Ramos (cell line): ENCODE measurements around the gene CHL1.

ENCODE experiments used
- in situ Hi-C: fragments of 300-500 bp; cut with MboI; formaldehyde crosslinking; loops from one replicate; pipeline ENCODE4 v1.14.3; 2022; ENCODE audit warnings: low sequenced_read_pairs; ENCODE audit not compliant: unreplicated experiment

The CHL1 gene

DNA sequence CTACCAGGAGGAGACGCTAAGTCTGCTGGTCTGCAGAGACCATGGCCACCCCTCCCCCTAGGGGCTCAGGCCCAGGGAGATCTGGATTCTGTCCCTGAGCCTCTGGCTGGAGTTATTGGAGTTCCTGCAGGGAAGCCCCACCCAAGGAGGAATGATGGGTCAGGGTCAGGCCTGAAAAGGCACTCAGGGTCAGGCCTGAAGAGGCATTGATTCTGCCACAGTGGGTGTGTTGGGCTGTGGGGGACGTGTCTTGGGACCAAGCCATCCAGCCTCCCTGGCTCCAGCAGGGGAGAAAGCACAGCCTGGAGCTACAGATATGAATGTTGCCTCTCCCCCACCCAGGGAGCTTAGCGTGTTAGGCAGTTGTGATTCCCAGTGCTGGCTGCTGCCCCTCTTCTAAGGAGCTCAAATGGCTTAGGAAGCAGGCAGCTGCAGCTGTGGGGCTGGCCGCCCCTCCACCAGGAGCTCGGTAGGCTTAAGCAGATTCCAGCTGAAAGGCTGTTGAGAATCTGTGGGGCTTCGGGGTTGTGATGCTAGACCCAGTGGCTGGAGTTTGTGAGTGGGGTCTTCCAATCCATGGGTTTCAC is 176.7 kb downstream of the CHL1 start:
- in situ Hi-C loops = no loop called here

DNA sequence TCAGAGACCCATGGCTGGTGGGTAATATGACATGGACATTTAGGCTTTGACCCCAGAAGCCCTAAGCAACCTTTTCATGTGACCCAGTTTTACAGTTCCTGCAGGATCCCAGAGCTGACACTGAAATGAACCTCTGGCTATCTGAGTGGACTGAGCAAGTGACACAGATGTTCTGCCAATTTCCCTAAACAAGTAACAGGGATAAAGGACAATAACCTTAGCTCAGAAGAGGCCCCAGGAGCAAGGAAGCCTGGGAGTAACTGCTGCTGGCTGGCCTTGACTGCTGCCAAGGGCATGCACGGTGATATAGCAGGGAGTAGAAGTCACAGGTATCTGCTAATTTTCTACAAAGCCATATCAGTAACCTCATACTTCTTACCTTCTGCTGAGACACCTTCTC is 177.9 kb downstream of the CHL1 start:
- in situ Hi-C loops = no loop called here

DNA sequence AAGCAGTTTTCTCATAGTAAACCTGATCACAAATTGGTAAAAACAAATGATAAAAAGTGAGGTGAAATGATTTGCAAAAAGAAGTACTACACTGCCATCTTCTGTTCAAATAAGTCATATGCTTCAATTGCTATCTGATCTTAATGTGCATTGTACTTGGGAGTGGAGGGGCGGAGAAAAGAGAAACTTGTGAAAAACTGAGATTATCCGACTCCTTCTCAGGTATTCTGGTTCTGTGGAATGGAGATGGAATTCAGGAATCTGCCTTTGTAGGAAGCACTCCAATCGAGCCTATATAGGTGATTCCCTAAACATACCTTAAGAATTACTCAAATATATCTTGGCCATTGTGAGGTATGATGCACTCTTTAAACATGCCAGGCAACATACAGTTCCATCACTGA is 180.6 kb downstream of the CHL1 start:
- in situ Hi-C loops = no loop called here

DNA sequence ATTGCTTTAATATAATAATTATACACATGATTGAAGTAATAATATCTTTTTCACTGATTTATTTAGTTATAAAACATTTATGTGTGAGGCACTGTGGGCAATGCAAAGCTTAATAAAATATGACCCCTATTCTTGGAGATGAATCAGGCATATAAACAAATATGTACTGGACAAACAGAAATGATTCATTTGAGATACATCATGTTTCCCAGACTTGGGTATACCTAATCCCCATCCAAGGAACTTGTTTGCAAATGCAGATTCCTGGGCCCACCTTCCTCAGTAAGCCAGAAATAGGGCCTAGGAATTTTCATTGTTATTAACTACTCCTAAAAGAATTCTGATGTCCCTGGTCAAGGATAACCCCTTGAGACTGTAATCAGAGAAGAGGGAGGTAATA is 184.2 kb downstream of the CHL1 start:
- in situ Hi-C loops = no loop called here

DNA sequence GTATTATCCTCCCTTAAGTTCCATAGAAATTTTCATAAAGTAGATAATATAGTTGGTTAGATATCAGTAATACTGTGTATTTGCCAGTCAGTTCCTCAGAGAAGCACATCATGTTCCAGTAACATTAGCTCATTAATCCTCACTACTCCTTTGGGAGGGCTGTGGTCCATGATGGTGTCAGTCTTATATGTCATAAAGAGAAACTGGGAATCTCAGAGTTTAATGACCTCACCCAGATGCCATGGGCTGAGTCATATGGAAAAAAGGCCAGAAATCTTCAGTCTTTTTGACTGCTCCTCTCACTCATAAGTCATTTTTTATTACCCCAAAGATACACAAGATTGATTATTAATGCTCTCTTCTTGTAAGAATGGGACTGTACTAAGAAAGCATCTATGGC is 188.6 kb downstream of the CHL1 start:
- in situ Hi-C loops = no loop called here

DNA sequence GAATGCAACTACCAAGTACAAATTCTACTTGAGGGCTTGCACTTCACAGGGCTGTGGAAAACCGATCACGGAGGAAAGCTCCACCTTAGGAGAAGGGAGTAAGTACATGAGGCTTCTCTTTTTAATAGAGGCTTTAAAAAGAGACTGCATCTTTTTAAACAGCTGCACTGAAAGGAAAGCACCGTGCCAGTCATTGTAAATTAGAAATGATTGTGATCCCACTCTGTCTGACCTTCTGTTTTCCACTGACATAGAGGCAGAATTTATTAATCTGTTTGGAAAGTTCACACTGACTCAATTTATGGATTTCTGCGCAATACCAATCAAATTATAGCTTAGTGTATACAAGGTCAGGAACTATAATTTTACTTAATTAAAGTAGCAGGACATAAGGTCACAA is 198.2 kb downstream of the CHL1 start:
- in situ Hi-C loops = no loop called here

DNA sequence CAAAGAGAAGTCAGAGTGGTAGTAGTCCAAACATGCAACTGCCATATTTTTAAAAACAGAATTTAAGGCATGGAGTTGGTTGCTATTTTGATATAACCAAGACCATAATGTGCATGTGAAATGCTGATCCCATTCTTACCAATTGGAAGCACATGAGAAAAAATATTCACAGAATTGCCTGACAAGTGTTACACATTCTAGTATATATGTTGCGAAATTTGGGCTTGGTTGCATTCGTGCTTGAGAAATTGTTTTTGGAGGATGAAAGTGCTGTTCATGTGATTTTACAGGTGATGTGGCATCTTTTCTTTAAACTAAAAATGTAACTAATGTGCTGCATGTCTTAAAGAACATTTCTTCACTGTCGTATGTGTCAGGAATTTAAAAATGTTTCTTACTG is 199.7 kb downstream of the CHL1 start:
- in situ Hi-C loops = no loop called here

DNA sequence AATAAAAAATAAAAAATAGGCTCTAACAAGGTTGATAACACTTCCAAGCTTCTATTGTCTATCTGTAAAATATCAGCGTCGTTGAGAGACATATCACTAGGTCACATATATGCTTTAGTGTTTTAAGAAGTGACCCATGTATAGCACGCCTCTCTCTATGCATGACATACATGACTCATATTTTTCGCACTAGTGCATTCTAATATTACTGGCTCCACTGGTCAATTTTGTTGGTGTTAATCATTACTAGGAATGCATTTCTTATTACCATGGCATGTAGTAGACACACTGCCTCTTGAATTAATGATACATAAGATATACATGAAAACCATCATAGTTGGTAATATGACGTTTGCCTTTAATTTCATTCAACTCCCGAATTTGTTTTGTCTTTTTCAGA is 203.1 kb downstream of the CHL1 start:
- in situ Hi-C loops = no loop called here

DNA sequence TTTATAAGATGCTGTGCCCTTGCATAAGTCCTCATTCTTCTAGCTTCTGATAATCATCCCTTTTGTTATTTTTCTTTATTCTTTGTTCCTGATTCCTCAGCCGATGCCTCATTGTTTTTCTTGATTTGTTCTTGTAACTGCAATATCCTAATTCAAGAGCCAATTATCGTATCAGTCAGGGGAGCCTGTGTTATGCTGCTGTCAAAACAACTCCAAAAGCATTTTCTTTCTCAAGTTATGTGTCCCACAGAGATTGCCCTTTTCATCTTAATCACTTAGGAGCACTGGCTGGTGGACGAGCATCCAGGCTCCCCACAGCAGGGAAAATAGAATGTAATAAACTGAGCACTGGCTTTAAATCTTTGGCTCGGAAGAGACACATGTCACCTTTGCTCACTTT is 207.3 kb downstream of the CHL1 start:
- in situ Hi-C loops = no loop called here

DNA sequence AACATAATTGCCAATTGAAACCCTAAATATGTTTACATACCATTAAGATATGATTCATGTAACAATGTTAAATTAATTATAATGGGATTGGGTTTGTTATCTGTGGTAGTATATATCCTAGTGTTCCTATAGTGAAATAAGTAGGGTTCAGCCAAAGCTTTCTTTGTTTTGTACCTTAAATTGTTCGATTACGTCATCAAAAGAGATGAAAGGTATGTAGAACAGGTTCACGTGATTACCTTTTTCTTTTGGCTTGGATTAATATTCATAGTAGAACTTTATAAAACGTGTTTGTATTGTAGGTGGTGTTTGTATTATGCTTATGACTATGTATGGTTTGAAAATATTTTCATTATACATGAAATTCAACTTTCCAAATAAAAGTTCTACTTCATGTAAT is 212.4 kb downstream of the CHL1 start:
- in situ Hi-C loops = no loop called here

DNA sequence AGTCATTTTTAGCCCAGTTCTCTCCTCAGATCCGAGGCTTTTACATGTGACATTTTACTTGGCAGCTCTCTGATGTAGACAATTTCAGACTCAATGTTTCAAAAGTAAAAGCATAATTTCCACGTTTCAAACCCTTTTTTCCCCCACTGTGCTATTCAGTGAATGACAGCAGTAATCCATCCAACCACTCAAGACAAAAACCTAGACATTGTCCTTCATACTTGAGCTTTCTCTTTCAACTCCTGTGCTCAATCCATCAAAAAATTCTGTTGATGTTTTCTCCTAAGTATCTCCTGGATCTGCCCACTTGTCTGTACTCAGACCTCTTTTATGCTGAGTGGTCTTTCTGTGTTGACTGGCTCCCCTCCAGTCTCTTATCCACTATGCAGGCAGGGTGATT is 214.7 kb downstream of the CHL1 start:
- in situ Hi-C loops = no loop called here

DNA sequence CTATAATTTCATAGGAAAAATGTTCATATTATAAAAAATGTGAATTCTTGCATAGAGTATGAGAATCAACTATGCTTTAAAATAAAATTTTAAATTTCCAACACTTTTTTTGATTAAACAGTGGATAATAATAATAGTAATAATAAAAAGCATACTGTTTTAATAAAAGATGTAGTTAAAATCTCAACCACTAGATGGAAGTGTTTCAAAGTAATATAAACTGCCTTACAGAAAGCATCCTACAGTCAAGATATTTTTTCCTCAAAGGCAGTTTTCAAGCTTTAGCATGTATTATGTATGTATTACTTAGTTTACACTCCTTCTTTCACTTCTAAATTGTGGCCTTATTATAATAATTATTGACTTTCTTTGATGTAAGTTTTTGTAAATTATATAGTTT is 217.5 kb downstream of the CHL1 start:
- in situ Hi-C loops = no loop called here

DNA sequence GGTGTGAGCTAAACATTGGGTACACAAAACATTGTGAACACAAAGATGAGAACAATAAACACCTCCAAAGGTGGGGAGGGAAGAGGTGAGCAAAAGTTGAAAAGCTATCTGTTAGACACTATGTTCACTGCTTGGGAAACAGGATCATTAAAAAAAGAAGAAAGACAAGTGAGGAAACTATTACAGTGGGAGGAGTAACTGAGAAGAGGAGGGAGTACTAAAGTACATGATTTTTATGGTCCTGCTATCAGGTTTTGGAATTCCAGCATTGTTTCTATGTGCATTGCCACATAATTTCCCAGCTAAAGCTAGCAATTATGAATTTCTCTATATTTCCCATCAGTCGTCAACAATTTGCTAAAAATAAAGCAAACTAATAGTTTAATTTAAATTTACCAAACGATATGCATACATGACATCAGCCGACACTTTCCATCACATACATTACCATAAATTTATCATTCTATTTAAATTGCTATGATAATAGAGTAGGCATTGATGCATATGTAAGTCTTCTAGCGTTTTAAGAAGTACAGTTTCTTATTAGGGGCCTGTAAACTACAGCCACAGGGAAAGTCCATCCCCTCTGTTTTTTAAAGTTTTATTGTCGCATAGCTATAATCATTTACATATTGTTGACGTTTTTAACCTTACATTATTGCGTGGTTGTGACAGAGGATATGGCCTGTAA is 221.8 kb downstream of the CHL1 start:
- in situ Hi-C loops = no loop called here

DNA sequence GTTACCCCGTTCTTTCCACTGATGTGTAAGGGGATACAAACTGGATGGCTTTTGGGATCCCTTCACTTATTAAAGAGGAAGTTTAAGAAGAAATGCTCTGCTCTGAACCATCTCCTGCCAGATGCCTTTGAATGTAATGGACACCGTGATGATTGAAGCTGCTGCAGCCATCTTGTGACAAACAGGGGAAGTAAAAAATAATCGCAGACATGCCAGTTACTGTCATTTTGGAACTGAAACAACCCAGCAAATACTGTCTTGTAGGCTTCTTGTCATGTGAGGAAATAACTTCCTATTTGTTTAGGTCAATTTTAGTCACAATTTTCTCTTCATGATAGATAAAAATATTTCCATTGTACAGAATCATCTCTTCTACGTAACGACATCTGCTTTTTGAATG is 224.0 kb downstream of the CHL1 start:
- in situ Hi-C loops = no loop called here

DNA sequence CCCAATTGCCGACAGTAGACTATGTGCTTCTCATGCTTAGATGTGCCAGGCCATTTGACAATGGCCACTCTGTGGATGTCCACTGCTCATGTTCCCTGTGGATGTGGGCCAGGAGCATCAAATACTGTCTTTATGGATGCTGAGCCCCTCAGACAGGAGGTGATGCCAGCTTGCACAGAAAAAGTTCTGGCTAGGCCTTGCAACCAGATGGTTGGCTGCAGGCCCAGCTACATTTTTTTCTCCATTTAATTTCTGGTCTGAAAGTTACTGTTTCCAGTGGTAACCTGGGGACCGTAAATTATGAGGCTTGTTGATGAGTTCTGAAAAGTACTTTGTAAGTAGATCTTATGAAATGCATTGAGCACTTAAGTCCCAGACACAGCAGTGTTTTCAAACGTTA is 228.5 kb downstream of the CHL1 start:
- in situ Hi-C loops = no loop called here

DNA sequence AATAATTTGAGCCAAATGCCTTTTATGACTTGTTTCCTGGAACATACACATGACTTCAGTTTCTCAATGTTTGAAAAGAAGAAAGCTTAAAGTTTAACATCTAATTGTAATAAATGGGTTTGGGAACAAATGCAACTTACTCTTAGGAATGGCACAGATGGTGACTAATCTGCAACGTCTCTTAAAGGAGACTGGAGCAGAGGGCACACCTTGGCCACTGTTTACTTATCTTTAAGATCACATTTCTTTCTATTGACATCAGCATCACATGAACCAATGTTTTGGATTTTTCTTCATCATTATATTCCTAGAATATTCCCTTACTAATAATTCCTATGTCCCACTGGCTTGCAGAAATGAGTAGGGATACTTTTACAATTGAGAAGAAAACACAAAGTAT is 229.5 kb downstream of the CHL1 start:
- in situ Hi-C loops = no loop called here

DNA sequence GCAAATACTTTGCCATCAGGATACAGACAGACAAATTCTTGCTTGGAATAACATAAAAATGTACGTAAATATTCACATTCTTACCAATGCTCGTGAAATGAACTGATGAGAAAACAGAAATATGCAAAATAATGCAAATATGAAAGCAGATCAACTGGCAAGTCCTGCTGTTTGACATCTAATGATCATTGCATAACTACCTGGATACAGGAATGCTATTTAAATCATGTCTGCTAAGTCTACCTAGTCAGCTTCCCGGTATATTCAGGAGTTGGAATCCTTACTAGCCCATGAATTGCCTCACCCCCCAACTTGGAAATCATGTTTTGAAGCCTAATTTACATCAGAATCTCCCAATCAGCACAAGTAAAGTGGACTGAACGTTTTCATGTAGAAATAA is 230.6 kb downstream of the CHL1 start:
- in situ Hi-C loops = no loop called here

DNA sequence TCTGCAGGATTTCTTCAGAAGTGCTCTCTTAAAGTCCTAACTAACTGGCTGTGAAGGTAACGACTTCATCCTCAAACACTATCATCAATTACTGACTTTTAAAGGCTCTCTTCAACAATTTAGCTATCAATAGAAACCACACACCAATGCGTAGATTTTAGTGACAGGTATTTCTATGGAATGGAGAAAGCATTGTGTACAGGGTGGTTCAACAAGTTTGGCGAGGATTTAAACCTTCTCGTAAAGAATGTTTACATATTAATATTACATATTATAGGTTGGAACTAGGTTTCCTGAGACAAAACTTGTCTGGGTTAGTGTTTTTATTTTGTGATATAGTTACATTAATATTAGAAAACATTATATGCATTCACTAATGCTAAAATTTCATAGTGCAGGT is 233.6 kb downstream of the CHL1 start:
- in situ Hi-C loops = no loop called here

DNA sequence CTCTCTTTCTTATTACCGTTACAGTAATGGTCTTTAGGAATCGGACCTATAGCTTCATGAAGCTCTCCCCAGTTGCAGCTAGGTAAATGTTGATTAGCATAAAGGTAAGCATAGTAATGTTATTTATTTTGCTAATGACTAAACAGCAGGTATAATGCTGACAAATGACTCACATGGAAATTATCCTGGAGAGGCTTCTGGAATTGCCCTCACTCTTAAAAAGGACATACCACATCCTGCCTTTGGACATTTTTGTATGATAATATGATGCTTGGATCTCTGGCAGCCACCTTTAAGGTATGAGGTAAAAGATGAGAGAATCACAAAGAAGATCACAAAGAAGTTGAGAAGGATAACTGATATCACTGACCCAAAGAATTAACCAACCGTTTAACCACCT is 238.6 kb downstream of the CHL1 start:
- in situ Hi-C loops = no loop called here

DNA sequence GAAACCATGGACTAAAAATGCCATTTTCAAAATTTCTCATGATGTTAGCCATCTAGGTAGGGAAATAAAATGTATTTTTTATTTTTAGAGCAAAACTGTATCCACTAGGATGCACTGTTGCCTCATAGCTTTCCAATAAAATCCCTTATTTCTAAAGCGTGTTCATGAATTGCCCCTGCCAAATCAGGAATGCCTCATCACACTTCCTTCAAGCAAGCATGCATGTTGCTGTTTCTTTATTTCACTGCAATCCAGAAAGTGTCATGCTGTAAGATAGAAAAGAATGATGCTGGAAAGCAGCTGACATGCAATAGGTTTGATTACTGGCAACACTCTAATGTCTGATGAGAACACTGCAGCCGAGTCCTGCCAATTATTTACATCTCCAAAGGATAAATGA is 239.5 kb downstream of the CHL1 start:
- in situ Hi-C loops = no loop called here

DNA sequence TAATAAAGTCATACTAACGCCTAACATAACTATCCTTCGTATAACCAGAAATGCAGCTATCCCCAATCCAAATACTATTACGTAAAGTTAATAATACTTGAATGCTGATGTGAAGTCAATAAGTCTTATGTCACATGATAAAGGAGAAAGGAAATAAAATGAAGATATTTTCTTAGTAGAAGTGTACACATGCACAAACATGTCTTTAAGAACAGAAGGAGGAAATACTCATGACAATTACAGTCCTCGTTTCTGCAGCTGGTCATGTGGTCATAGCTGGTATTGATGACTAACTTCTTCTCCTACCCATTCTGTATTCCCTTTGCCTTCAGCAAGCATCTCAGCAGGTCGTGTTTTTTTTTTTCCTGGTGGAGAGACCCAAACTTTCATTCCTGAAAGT is 244.3 kb downstream of the CHL1 start:
- in situ Hi-C loops = no loop called here

DNA sequence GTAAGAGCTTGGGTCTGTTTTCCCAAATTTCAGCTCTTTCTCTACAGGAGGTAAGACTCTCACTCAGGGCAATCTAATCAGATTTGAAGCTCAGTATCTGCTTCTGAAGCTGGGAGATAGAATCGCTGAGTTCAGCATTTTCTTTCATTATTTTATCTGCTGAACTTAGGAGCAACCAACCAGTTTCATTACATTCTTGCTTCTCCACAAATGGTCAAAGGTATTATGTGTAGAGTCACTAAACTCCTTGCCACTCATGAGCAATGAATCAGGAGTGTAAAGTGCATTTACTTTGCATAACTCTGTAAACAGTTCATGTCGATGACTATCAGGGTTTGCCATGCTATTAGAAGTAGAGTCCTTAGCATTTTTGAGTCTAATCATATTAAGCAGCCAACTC is 249.4 kb downstream of the CHL1 start:
- in situ Hi-C loops = no loop called here

DNA sequence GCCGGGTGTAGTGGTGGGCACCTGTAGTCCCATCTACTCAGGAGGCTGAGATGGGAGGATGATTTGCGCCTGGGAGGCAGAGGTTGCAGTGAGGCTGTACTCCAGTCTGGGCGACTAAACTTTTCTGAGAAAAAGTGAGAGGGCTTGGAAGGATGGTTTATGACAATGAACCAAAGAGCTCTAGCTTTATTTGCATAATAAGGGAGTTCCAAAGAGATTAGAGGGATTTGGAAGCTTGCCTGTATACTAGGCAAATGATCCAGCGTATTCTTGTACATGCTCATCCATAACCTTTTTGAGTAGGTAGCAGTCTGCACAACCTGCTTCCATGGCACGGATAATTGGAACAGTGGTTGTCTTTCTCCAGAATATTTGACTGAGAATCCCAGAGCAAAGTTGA is 251.1 kb downstream of the CHL1 start:
- in situ Hi-C loops = no loop called here
